ENCODE data around the gene ANKRD24.
"Not testable (repeated sequence)": the region's sequence is repeated elsewhere in the genome, so short reads cannot be mapped to it uniquely, and the experiment has no call there.

ANKRD24 gene

DNA sequence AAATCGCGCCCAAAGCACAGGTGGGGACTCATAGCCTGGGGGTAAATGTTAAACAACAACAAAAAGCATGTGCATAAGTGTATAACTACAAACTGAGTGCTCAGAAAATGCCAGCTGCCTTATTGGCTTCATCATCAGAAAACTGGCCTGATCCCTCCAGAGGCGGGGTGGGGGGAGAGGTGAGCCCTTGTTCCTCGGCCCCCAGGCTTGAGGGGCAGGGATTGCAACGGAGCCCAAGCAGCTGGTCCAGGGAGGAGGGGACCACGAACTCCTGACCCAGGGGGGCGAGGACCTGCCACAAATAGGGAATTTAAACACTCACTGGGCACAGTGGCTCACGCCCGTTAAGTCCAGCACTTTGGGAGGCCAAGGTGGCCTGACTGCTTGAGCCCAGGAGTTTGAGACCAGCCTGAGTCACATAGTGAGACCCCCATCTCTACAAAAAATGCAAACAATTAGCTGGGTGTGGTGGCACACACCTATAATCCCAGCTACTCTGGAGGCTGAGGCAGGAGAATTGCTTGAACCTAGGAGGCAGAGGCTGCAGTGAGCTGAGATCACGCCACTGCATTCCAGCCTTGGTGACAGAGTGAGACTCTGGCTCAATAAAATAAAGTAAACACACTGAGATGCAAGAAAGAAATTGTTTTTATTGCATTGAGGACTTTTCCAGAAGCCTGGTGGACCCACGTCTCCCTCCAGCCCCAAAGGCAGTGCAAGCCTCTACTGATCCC is 8.8 kb upstream of the ANKRD24 start:
- no peak for DNase-seq (ENCODE audit: low read depth)

DNA sequence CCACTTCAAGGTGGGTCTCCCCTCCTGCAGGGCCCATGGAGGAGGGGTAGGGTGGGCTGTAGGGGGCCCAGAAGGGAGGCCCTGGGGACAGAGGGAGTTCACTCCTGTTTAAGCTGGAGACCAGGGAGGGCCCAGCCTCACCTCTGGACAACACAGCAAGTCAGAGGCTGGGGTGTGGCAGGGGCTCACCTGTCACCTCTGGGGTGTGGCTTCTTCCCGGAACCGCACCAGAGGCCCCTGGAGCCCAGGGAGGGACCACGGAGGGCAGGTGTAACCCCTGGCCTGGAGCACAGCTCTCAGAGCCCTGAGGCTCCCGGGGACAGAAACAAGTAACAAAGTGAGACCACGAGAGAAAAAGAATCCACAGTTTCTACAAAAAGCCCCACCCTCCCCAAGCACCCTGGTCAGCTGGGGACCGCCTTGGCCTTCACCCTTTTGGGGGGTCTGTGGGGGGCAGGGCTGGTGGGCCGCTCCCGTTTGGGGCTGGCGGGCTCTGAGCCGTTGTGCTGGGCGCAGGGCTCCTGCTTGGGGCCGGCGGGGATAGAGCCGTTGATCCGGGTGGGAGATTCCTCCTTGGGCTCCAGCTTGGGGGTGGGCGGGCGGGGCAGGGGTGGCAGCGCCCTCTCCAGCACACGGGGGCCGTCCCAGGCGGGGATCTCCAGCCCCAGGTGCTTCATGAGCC is 8.1 kb upstream of the ANKRD24 start:
- no peak for DNase-seq (ENCODE audit: low read depth)

DNA sequence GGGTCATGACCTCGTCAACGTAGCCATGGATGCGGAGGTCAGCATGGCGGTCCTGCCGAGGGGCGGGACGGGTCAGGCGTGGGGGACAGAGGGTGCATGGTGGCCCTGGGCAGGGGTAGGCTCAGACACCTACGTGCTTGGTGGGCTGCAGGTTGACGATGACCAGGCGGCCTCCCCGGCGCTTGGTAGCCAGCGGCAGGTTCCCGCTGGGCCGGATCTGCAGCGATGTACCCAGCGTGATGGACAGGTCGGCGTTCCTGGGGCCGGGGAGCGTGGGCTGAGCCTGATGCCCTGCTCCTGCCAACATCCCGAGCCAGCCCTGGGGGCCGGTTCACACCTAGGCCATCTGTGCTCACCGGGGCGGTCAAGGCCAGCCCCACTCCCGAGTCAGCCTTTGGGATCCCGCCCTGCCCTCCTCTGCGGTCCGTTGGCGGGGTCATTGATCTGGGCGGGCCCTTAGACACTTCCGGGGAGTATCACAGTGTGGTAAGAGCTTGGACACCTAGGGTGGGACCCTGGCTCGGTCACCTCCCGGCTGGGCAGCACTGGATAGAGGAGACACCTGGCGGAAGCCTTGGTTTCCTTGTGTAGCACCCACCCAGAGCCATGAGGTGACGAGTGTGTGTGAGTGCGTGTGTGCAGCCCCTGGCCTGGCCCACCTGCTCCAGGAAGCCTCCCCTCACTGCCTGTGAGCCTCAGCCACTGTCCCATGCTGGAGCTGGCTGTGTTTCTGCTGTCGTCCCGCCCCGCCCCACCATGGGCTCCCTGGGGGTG is 7.4 kb upstream of the ANKRD24 start:
- DNase-seq (ENCODE audit: low read depth), result no peak

DNA sequence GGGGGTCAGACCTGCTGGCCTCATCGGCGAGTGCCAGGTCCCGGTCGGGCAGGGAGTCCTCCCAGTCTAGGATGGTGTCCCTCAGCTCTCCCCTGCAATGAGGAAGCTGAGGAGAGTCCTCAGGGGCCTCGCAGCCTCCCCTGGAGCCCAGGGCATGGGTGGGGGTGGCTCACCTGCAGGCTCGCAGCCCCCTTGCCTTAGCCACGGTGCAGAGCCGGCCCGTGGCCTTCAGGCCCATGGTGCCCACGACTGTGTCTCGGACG is 6.9 kb upstream of the ANKRD24 start:
- no peak for DNase-seq (ENCODE audit: low read depth)

DNA sequence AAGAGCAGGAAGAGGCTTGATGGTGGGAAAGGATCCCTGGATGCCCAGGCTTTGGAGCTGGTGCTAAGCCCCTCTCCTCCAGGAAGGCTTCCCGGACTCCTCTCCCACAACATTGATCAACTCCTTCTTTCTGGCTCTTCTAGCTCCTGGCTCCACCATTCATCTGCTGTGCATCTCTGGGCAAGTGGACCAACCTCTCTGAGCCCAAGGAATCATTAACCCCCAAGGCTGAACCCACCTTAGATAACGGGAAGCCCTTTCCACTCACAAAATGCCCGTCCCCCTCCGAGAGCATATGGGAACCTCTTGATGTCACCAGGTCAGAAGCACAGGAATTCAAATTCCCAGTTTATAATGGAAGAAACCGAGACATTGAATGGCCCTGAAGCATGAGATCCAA is 5.3 kb upstream of the ANKRD24 start:
- no peak for DNase-seq (ENCODE audit: low read depth)

DNA sequence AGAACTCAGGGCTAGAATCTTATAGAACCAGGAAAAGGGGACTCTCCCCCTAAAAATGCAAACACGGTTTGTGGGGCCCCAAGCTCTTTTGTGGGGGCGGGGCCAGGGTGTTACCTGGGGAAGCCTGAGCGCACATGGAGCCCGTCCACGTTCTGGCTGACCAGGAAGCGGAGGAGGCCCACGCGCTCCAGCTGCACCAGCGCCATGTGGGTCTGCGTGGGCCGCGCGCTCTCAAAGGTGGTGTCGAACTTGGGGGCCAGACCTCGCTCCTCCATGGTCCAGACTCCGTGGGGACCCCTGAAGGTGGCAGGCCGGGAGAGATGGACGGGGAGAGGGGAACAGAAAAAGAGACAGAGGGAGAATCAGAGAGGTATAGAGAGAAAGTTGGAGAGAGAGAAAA is 3.5 kb upstream of the ANKRD24 start:
- DNase-seq (ENCODE audit: low read depth), result no peak

DNA sequence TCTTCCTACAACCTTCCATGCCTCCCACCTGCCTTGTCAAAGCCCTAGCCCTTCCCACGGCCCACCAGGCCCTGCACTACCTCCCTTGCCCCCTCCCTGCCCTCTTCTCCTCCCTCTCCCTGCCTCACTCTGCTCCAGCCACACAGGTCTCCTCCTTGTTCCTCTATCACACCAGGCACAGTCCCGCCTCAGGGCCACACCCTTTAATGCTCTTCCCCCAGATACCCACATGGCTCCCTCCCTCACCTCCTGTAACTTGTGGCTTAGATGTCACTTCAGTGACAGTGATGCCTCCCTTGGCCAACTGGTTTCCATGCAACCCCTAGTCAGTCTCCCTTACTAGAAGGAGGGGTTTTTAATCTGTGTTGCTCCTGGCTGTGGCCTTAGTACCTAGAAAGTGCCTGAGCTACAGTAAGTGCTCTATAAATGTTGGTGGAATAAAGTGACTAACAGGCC is 1.4 kb upstream of the ANKRD24 start:
- no peak for DNase-seq (ENCODE audit: low read depth)

DNA sequence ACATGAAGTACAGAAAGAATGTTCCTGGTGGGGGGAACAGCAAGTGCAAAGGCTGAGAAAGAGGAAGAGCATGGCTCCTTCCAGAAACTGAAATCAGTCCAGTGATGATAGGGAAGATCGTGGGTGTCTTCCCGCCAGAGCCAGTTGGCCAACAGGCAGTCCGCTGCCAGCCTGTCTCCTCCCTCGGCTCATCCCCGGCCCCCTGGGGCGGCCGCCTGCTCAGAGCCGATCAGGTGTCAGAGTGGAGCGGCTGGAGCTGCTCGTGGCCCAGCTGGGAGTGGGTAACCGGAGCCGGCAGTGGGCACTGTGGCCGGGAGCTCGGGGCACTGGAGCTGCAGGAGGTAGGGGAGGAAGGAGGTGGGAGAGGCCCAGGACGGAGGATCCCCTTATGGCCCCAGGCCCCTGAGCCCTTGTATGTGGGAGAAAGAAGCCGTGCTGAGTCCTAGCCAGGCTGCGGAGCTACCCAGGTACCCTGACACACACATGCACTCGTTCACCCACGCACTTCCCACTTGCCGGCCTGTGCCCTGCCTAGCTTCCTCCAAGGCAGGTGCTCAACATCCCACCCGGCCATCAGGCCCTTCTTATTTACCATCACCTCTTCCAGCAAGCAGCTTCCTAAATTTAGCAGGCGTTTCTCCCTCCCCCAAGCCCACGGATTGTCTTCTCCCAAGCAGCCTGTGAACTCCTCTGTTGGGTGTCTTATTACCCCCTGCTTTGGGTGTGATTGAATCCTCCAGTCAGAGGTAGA is 1.7 kb downstream of the ANKRD24 start:
- DNase-seq (ENCODE audit: low read depth), result no peak

DNA sequence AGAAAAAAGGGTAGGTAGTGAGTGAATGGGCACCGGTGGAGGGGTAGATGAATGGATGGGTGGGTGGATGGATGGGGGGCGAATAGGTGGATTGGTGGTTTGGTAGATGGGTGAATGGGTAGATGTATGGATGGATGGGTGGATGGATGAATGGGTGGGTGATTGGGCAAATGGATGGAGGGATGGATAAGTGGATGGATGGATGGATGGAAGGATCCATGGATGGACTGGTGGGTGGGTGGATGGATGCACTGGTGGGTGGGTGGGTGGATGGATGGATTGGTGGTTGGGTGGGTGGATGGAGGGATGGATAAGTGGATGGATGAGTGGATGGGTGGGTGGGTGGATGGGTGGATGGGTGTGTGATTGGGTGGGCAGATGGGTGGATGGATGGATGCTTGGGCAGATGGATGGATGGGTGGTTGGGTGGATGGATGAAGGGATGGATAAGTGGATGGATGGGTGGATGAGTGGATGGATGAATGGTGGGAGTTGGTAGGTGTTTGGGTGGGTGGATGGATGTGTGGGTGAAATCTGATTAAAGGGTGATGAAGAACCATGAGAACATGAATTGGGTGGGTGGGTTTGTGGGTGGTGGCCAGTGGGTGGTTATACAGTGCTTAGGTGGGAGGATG is 2.3 kb downstream of the ANKRD24 start:
- DNase-seq (ENCODE audit: low read depth), result no peak

DNA sequence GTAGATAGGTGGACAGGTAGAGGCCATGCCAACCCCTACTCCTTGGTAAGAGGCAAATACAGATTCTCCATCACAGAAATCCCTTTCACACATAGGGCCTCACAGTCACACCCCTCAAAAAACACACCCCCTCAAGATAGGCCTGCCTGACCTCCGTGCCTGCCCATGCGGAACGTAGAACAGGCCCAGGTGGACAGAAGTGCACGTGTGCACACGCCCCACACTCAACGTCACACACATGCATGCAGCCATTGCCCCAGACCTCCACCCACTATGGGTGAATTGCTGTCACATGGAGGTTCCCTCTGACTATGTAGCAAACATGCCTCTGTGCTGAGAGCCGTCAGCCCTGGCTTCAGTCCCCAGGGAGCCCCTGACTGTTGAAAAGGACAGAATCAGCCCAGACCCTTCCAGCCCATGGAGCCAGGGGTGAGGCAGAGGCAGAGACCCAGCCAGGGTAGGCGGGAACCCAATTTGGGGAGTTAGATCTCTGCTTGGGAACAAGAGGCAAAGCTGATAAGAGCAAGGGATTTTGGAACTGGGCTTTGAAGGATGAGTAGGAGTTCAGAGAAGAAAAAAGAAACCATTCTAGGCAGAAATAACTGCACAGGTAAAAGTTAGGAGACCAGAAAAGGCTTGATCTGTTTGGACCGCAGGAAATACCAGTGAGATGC is 3.1 kb downstream of the ANKRD24 start:
- DNase-seq (ENCODE audit: low read depth), result no peak

DNA sequence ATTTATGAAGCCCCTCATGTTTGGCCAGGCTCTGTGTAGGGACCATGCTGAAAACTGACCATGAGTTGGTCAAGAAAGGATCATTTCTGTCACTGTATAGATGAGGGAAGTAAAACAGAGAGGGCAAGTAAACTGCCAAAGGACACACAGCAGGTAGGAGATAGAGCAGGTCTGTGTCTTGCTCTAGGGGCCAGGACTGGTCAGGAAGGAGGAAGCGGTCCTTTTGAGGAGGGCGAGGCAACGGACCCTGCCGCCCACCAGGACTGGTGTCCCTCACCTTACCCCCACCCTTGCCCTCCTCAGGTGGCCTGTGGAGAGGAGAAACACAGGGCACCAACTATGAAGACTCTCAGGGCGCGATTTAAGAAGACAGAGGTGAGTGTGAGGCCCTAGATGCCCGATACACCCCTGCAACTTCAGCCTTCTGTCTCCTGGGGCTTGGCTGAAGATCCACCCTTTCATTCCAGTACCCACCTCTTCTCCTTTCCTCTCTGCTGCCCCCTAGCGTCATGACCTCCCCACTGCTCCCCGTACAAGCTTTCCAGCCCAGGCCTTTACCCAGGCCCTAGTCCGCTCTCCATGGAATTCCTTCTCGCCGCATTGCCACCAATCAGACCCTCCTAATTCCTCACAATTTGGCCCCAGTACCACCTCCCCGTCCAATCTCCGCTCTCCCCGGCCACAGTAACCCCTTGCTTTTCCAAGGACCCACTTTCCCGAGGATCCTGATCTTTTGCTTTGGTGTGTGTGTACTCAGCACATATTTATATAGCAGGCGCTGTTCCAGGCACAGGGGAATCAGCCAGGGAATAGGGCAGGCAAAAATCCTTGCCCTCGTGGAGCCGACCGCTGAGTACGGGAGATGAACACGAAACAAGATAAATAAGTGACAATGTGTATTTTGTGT is 3.9 kb downstream of the ANKRD24 start:
- peak; percentile 58 for DNase-seq (ENCODE audit: low read depth)

DNA sequence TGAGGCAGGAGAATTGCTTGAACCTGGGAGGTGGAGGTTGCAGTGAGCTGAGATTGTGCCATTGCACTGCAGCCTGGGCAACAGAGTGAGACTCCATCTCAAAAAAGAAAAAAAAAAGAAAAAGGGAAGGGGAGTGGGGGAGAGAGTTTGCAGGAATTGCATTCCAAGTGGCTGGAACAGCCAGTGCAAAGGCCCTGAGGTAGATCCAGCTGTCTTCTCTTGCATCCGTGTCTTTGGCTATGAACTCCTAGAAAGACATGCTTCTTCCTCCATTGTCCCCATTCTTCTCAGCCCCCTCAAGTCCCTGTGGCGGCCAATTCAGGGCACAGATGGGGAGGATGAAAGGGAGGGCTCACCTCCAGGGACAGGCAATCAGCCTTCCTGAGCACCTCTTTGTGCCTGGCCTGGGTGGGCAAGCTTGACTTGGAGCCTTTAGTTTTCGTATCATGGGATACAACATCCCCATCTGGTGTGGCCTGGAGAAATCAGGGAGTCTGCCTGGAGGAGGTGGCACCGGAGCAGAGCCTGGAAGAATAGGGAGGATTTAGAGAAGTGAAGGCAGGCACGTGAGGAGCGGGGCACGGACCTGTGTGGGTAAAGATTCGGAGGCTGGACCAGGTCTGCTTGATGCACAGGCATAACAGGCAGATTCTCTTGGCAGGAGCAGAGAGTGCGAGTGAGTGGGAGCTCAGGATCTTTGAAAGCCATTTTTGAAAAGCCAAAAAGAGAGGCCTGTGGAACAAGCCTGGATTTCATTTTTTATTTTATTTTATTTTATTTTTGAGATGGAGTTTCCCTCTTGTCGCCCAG is 5.0 kb downstream of the ANKRD24 start:
- DNase-seq (ENCODE audit: low read depth), result no peak

DNA sequence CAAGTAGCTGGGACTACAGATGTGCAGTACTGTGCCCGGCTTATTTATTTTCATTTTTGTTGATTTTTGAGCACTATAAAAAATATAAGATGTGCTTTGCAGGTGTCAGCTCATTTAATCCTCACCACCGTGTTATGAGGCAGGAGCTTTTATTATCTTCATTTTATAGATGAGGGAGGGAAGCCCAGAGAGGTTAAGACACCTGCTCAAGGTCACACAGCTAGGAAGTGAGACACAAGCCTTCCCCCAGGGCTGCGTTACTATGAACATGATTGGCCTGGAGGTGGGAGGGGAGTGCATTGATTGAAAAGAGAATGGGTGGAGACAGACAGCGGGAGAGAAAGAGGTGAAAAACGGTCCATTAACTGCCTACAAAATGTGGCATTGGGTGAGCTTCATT is 7.2 kb downstream of the ANKRD24 start:
- DNase-seq (ENCODE audit: low read depth), result no peak

DNA sequence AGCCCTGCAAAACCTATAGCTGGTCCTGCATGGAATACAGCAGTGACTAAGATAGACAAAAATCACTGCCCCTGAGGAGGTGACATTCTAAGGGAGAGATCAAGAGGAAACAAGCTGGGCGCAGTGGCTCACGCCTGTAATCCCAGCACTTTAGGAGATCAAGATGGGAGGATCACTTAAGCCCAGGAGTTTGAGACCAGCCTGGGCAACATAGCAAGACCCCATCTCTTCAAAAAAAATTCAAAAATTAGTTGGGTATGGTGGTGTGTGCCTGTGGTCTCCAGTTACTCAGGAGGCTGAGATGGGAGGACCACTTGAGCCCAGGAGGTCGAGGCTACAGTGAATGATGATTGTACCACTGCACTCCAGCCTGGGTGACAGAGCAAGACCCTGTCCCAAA is 10.0 kb downstream of the ANKRD24 start:
- DNase-seq (ENCODE audit: low read depth), result not testable (repeated sequence)

DNA sequence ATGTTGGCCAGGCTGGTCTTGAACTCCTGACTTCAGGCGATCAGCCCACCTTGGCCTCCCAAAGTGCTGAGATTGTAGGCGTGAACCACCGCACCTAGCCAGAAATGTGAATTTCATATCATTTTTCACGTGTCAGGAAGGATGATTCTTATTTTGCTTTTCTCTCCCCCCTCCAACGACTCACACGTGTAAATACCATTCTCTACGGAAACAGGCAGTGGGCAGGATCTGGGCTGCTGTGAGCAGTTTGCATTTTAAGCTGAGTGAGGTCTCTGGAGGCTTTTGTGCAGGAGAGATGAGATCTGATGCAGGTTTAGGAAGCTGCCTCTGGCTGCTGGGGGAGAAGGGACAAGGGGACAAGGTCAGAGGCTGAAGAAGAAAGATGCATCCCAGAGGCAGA is 11.9 kb downstream of the ANKRD24 start:
- no peak for DNase-seq (ENCODE audit: low read depth)

DNA sequence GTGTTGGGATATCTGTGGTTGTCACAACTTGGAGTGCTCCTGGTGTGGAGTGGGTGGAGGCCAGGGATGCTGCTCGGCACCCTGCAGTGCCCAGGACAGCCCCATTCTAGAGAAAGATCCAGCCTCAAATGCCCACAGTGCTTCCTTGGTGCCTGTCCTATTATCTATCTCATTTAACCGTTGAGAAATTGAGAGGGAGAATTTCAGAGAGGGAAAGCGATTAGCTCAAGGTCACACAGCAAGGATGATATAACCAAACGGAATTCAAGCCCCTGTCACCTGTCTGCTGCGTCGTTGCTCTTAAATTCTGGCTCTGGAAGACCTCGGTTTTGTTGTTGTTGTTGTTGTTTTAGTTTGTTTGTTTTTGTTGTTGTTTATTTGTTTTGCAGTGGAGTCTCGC is 13.5 kb downstream of the ANKRD24 start:
- DNase-seq (ENCODE audit: low read depth), result no peak

DNA sequence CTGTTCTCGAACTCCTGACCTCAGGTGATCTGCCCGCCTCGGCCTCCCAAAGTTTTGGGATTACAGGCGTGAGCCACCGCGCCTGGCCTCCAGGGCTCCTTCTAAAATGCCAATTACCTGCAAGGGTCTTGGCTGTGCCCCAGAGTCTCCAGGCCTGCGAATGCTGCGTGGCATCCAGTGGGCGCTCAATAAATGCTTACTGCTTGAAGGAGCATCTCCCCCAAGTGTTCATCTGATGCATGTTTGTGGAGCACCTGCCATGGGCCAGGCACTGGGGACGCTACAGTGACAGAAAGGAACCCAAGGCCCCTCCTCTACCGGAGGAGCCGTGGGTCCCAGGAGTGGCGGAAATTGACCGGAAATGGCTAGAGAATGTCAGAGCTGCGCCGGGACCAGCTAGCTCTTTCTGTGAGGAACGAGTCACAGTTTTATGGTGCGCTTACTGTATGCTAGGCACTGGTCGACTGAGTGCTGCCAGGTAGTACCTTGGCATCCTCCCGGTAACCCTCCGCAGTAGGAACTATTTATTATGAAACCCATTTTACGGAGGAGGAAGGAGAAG is 14.2 kb downstream of the ANKRD24 start:
- no peak for DNase-seq (ENCODE audit: low read depth)

DNA sequence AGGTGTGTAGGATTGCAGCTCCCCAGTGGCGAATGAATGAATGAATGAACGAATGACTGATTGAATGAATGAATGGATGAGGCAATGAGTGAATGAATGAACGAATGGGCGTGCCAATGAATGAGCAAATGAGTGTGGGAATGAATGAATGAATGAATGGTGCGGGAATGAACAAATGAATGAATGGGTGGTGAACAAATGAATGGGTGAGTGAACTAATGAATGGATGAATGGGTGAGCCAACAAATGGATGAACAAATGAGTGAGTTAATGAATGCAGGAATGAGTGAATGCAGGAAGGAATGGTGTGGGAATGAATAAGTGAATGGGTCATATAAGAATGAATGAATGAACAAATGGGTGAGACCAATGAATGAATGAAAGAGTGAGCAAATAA is 14.7 kb downstream of the ANKRD24 start:
- DNase-seq (ENCODE audit: low read depth), result no peak
